NCI-H82 treated with DMSO at 0.1 percent for 48 hours (cell line): ENCODE data around the gene TES.

Source experiments
- DNase-seq: peaks from one replicate; lab custom pipeline; 2025; ENCODE audit not compliant: unreplicated experiment; lab: John Stamatoyannopoulos, UW

Gene TES

GRCh38 chr7:116219288-116219687 is 8.9 kb downstream of the TES start:
- no peak for DNase-seq

GRCh38 chr7:116219834-116220233 is 9.5 kb downstream of the TES start:
- no peak for DNase-seq

DNA sequence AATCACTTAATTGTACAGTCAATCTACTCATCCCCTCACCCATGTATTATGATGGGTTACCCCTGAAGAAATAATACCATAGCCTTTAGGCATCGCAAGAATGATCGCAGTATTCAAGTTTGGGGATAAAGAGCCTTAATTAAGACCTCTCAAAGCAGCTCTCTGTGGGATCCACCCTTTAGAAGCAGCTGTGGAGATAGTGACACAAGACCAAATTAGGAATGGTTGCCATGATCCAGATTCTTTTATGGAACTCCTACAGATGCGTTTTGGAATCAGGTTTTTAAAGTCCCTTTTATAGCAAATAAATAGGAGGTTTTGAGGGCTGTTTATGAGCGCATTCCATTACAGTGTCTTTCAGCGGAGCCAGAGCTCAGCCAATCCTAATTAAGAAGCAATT is 12.2 kb downstream of the TES start:
- no peak for DNase-seq

- no peak for DNase-seq
Observed at GRCh38 chr7:116223588-116223987, 13.2 kb downstream of the TES start.

- no peak for DNase-seq
Observed at GRCh38 chr7:116224492-116225098, 14.3 kb downstream of the TES start.

GRCh38 chr7:116225860-116226259 is 15.5 kb downstream of the TES start:
- no peak for DNase-seq

DNA sequence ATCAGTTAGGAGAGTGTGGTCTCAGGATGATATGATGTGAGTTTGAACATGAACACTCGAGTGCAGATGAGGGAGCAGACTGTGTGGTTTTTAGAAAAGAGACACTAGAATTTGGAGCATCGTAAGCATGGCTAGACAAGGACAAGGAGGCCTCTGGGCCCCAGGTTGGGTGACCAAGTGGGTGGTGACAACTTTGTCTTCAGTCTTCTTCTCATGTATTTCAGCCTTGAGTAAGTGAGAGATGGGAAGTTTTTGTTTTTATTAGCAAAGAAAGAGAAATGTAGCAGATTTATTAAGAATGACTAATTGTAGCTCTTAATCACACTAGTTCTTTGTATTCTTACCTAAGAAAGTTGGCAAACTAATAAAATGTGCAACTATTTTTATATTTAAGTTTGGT is 16.3 kb downstream of the TES start:
- no peak for DNase-seq

- no peak for DNase-seq
Observed at GRCh38 chr7:116227678-116228239, 17.4 kb downstream of the TES start.

DNA sequence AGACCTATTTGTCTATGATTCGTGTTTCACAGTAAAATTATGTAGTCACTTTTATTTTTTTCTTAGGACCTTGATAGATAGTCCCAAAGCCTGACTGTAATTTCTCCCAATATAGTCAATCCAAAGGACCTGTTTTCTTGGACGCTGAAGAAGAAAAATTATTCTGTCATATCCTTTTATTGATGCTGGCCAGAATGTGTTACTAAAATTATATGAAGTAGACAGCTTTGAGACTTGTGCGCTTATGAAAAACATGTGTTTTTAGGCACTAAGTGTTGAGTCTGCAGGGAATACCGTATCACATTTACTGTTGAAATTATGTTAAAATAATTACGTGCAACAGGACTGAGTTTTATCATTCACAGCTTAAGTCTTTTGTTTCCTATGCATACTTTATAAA is 17.9 kb downstream of the TES start:
- DNase-seq = no peak

DNA sequence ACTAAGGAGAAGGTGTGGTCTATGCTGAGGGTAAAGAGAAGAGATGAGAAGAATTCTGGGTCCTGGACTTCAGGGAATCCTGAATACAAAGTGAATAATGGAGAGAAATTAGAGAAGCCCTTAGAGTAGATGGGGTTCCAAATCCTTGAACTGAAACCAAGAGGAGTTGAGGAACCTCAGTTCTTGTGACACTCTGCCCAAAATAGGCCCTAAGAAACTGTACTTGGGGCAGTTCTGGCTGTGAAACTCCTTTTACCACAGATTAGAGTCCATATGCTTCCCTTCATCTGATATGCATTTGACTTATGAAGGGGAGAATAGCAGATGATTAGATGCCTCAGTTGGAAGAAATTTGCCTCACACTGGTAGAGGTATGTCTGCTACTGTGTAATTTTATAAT is 19.0 kb downstream of the TES start:
- no peak for DNase-seq

GRCh38 chr7:116230191-116231005 is 20.1 kb downstream of the TES start:
- no peak for DNase-seq

- no peak for DNase-seq
Observed at GRCh38 chr7:116231543-116231942, 21.2 kb downstream of the TES start.

DNA sequence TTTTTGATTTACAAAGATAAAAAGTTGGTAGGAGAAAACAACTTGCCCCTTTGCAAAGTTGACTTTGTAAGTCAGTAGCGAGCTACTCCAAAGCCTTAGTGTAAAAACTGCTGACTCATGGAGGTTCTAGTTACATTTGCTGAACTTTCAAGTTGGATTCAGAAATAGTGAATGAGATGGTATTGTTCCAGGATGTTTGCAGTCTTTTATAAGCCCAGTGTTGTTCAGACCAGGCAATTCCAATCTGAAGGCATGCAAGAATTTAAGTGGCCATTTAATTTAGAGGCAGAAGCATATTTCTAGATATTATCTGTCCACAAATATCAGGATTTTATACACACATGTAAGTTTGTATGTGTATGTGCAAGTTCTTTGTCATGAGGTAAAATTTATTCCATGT is 21.6 kb downstream of the TES start:
- DNase-seq = no peak

DNA sequence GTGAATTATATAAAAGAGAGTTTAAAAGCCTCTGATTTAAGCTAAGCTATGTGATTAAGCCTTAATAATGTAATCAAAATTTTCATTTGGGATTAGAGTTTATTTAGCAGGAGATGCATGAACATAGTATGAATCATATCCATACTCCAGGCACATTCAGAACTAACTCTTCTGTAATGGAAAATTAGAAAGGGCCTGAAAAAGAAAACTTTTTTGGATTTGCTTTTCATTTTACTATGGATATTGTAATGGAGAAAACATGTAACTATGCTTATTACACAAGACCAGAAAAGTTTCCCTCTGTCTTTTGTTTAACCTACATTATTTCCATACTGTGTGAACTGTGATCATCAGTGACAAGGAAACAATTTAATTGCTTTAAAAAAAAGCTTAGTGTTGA is 22.0 kb downstream of the TES start:
- no peak for DNase-seq

- no peak for DNase-seq
Observed at GRCh38 chr7:116232920-116233319, 22.6 kb downstream of the TES start.

- no peak for DNase-seq
Observed at GRCh38 chr7:116234517-116235200, 24.3 kb downstream of the TES start.

DNA sequence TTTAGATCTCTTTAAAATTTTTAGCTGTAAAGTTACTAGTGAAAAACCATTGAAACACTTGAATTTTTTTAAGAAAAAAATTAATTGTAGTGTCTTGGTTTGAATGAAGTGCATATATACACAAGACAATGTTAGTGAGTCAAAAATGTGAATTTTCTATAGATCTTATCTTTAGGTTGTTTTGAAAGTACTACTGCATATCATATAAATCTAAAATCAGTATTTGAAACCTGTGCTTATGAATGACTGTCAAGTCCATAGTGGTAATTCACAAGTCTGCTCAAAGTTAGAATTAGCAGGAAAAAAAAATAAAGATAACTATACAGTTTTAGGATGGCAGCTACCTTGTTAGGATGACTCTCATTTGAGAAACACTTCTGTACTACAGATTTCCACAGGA is 25.0 kb downstream of the TES start:
- no peak for DNase-seq

GRCh38 chr7:116236020-116236630 is 25.8 kb downstream of the TES start:
- peak; percentile 4 for DNase-seq

GRCh38 chr7:116239020-116239419 is 28.7 kb downstream of the TES start:
- no peak for DNase-seq

DNA sequence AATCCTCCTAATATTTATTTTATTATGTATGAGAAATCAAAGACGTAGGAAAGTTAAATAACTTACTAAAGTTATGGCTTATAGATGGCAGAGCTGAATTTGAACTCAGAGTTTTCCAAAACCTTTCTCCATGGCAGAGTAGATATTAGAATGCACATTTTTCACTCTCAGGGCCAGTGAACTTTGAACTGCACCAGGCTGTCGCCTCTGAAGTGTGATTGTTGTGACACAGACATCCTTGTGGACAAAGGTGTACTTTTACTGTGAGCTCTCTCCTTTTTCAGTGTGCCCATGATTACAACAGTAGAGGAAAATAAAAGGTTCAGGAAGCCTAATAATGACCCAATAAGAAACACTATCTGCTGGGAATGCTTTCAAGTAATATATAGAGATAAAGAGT is 29.1 kb downstream of the TES start:
- no peak for DNase-seq

GRCh38 chr7:116240024-116240668 is 29.8 kb downstream of the TES start:
- DNase-seq = no peak
